GM12801 (cell line): Measurements from ENCODE around the gene KRT14.

Experiments
- CTCF ChIP-seq: IDR thresholded peaks from one replicate; pipeline ENCODE4 v1.5.1; 2011; ENCODE audit warnings: control low read depth; ENCODE audit not compliant: insufficient read length; ENCODE audit errors: extremely low read depth

The KRT14 gene

GRCh38 chr17:41621916-41622315 is 35.2 kb upstream of the KRT14 start:
- no peak for TF ChIP-seq CTCF

GRCh38 chr17:41620583-41621434 is 34.1 kb upstream of the KRT14 start:
- no peak for TF ChIP-seq CTCF

- no peak for TF ChIP-seq CTCF
Measured at GRCh38 chr17:41619036-41619926, 32.6 kb upstream of the KRT14 start.

GRCh38 chr17:41618341-41619035 is 31.8 kb upstream of the KRT14 start:
- TF ChIP-seq CTCF = no peak

GRCh38 chr17:41617698-41618097 is 31.0 kb upstream of the KRT14 start:
- TF ChIP-seq CTCF = no peak

GRCh38 chr17:41617136-41617535 is 30.4 kb upstream of the KRT14 start:
- TF ChIP-seq CTCF = no peak

- no peak for TF ChIP-seq CTCF
Measured at GRCh38 chr17:41615454-41615853, 28.8 kb upstream of the KRT14 start.
